Epidermal melanocyte (primary cell): Measurements from ENCODE around the gene MICAL2.

ENCODE experiments used
- DNase-seq: peaks from one replicate; pipeline ENCODE4 v3.0.0; 2011; ENCODE audit warnings: low spot score; ENCODE audit not compliant: insufficient read length

The MICAL2 gene

DNA sequence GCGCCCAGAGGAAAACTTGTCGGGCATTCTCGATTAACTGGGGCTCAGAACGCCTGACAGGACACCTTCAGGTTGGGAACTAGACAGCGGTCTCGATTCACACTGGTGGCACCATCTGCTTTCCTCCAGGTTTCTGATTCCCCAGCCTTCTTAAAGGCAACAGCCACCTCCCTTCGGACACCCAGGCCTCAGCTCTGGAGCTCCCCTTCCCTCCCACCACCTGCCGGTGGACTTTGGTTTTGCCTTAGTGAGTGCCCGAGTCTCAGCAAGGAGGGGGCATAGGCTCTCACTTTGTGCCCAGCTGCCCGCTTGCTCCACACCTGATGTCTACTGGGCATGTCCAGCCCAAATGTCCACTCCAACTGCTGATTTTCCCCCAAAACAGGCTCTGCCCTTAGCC lies 156.6 kb downstream of the MICAL2 start:
- no peak for DNase-seq

- no peak for DNase-seq
Measured at GRCh38 chr11:12267921-12268320, 157.5 kb downstream of the MICAL2 start.

- no peak for DNase-seq
Measured at GRCh38 chr11:12269104-12269441, 158.7 kb downstream of the MICAL2 start.

DNA sequence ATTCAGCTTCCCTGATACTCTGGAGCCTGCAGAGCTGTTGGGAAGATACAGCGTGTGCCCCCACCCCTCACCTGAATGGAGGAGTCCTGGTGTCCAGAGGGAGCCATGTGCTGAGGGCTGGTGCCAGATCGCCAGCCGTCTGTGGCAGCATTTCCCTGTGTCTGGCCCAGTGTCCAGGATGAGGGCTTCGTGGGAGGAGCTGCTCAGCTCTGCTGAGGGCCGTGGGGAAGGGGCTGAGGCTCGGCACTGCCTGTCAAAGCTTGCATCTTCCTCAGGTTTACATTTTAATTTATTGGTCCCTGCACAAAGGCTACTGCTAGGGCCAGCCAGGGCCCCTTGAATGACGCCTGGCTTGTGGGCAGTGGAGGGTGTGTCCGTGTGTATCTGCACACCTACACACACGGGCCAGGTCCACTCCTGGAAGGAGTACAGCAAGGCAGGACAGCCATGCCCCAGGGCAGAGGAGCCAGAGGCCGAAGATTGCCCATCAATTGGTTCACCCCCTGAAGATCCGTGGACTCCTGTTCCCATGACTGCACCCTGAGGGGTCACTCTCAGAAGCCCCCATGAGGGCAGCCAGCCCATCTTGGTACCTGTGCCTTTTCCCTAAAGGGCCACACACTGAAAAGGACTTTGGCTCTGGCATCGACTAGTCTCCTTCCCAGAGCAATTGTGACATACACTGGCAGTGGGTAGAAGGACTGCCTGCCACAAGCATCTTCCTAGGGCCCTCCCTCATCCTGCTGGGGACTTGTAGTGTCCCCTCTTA lies 159.2 kb downstream of the MICAL2 start:
- no peak for DNase-seq

- DNase-seq = no peak
Measured at GRCh38 chr11:12270215-12270797, 159.9 kb downstream of the MICAL2 start.

DNA sequence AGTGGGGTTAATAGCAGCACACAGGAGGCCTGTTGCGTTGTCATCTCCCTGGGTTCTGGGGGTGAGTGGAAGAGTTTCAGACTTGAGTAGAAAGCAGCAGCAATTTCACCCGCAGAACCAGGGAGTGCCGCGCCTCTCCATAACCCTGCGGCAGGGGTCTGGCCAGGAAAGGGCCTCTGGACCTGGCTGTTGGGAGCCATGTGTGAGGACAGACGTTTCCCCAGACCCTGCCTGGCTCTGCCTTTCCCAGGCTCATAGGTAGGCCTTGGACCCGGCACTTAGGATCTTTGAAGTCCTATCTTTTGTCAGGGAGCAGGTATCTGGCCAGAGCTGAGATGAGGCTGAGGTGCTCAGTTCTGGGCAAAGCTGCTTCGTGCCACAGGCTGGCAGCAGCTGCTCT lies 160.4 kb downstream of the MICAL2 start:
- no peak for DNase-seq

DNA sequence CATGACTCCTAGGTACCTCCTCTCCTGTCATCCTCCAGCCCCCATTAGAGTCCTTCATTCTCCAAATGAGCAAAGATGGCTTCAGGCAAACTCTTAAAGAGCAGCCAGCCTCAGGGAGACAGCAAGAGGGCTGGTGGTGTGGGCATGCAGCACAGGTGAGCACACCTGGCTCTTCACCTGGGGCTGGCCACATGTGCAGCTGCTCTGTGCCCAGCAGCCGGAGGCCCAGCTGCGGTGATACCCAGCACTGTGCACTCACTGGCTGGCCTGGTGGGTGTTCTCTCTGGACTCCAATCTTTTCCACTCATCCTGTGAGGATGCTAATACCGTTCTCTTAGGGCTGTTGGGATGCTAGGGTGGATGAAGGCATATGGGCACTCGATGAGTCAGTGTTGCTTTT lies 160.9 kb downstream of the MICAL2 start:
- no peak for DNase-seq

DNA sequence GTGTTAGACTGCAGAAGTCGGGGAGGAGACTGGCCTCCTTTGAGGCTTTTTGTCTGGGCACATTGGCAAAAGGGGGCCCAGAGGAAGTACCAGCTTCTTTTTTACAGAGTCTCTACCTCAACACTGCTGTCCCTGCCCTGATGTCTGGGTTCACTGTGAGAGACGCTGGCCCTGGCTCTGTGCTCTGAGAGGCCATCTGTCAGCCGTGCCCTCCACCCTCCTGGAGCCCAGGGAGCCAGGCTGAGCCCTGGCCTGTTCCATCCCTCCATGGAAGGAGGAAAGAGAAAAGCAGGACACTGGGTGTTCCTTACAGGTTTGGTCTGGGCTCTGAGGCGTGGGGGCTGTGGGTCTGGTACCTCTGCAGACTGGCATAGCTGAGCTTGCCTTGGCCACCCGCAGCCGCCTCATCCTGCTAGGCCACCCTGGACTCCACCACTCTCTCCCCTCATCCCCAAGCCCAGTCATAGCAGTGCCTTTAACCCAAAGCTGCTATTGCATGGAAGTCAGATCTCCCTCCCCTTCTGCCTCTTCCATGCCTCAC lies 161.5 kb downstream of the MICAL2 start:
- DNase-seq = no peak

DNA sequence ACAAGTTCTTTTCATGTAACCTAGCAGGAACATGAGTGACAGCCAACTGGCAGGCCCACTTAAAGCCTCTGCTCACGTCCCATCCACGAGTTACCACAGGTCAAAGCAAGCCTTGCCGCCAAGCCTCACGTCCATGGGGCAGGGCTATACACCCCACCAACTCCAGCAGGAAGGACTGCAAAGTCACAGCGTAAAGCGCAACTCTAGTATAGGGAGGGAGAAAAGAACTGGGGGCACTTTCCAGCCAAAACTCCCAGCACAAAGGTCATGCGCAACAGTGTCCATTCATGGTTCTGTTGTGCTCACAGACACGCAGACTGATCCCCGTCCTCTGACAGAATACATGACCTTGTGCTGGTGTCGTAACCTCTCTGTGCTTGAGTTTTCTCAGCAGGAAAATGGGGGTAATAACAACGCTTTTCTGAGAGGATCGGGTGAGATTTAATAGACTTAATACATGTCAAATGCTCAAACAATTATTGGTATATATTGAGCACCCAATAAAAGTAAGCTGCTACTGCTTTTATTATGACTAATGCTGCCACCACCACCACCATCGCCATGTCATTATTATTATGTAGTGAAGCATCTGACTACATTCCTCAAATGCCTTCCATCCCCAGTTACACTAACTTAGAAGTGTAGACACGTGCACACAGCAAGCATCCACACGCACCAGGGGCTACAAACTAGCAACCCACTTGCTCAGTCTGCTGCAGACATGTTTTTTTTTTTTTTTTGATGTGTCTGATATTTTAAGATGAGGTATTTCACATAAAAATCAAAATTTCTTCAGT lies 162.6 kb downstream of the MICAL2 start:
- DNase-seq = no peak

DNA sequence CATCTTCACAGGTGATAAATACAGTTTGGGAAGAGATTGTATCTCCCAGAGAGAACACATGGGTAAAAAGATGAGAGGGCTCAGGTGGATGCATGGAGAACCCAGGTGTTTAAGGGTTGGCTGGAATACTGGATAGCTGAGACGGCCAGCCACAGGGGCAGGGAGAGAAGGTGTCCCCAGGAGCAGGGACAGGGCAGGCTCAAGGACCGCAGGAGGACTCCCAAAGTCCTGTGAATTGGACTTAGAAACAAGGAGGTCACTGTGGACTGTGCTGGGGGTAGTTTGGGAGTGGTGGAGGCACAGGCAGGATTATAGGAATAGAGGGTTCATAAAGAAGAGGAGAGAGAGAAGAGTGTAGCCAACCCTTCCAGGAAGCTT lies 163.2 kb downstream of the MICAL2 start:
- no peak for DNase-seq

DNA sequence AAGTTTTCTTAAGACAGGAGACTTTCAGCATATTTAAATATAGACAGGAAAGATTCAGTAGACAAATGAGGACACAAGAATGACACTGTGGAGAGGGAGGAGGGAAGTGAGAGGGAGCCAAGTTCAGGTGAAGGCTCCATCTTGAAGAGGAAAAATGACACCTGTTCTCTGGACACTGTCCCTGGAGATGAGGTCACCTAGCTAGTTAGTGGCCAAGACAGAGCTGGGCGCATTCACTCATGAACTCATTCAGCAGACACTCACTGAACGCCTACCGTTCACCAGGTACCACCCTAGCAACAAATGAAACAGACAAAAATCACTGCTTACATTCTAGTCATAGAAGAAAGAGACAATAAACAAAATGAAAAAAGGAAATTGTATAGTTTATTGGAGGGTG lies 163.7 kb downstream of the MICAL2 start:
- no peak for DNase-seq

GRCh38 chr11:12274558-12275197 lies 164.3 kb downstream of the MICAL2 start:
- no peak for DNase-seq

DNA sequence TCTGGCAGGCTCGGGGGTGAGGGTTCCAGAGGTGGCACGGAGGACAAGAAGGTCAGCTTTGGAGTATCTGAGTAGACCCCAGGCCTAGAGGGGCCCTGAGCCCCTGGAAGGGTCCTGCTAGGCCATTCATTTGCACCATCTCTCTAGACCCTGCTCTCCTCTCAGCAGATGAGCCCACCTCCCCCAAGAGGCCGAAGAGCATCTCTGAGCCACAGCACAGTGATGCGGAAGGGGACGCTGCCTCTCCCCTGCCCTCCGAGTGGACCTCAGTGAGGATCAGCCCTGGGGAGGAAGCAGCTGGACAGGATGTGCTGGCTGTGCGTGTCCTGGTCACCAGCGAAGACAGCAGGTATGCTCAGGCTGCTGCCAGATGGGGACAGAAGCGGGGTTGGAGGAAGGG lies 165.4 kb downstream of the MICAL2 start:
- DNase-seq = no peak

DNA sequence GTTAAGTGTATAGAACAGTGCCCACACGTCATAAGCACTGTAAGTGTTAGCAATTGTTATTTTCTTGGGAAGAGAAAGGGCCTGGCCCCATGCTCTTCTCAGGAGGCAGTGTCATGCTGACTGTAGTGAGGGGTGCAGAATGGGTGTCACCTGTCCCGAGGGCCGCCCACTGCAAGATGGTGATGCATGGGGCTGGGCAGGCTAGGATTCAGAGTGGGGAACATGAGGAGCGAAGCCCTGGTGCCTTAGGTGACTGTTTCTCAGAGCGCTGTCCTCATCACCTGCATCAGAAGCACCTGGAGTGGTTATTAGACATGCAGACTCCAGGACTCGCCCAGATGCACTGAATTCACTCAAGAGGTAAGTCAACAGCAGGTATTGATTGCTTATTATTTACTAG lies 166.0 kb downstream of the MICAL2 start:
- no peak for DNase-seq

DNA sequence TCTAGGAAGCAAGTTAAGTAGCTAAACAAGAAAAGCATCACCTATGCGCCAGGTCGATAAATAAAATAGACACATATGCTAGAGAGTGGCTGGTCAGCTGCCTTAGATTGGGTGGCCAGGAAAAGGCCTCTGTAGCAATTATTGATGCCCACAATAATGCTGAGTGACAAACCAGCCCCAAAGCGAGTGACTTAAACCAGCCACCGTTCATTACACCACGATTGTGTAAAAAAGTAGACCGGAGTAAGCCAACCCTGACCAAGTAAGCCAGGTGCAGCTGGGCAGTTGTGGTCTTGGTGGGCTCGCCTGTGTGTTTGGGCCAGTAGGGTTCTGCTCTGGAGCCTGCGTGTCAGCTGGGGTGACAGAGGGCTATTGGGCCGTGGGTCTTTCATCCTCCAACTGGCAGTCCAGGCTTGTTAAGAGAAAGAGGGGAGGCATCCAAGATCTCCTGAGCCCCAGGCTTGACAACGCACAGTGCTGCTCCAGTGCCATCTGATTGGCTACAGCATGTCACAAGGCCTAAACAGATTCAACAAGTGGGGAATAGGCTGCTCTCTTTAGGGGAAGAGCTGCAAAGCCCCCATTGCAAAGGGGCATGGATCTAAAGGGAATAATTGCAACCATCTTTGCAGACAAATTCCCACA lies 166.6 kb downstream of the MICAL2 start:
- DNase-seq = no peak

- no peak for DNase-seq
Measured at GRCh38 chr11:12278766-12279671, 168.6 kb downstream of the MICAL2 start.

DNA sequence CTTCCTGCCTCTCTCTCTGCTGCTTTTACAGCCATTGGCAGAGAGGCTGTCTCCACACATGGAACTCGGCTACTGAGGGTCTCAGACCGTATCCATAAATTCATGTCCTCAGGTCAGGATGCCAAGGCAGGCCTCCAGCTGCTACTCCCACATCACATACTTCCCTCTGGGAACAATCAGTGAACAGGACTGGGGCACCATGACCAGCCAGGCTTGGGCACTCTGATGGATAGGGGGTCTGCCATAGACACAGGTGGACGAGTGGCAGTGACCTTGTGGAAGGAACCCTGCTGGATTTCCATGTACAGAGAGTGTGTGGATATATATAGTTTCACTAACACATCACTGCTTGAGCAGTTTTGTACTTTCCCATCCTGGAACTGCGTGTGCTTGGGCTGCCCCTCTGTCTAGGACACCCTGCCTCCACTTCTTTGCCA lies 169.3 kb downstream of the MICAL2 start:
- no peak for DNase-seq

DNA sequence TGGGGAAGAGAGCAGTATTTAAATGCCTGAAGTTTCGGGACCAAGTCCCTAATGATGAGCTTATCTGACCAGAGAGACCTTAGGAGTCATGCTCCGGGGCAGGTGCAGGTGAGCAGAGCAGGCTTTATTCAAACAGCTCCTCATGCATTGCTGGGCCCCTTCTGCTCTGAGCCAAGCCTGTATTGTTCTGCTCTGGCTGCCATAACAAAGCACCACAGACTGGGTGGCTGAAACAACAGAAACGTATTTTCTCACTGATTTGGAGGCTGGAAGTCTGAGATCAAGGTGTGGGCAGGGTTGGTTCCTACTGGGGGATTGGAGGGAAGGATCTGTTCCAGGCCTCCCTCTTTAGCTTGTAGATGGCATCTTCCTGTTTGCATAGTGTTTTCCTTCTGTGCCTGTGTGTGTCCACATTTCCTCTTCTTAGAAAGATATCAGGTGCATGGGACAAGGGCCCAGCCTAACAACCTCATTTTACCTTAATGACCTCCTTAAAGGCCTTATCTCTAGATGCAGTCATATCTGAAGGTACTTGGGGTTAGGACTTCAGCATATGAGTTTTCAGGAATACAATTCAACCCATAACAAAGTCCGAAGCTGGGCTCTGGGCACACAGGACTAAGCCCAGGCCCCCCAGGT lies 169.9 kb downstream of the MICAL2 start:
- no peak for DNase-seq

- DNase-seq = no peak
Measured at GRCh38 chr11:12280838-12281565, 170.6 kb downstream of the MICAL2 start.
